Hepatocyte (in vitro differentiated cells): ENCODE data around the gene LHPP. TPM values are rescaled to one million over a fixed set of nuclear protein-coding genes. Genes with fewer than 3 reads are reported as not detected.

Experiments
- DNase-seq: peaks from one replicate; pipeline ENCODE4 v3.0.0-alpha.2; 2016; ENCODE audit warnings: low spot score
- H2AFZ ChIP-seq: fragments of 200-600 bp; sonication (generic); 2 replicates; pipeline ENCODE4 v1.6.0; 2016; ENCODE audit warnings: antibody characterized with exemption, mild to moderate bottlenecking
- H3K27ac ChIP-seq: fragments of 200-600 bp; sonication (generic); 2 replicates; pipeline ENCODE4 v1.5.1; 2016; ENCODE audit warnings: mild to moderate bottlenecking
- H3K27me3 ChIP-seq: fragments of 200-600 bp; sonication (generic); 2 replicates; pipeline ENCODE4 v1.6.1; 2016
- H3K36me3 ChIP-seq: fragments of 200-600 bp; sonication (generic); replicated peaks from 2 replicates; pipeline ENCODE4 v1.5.1; 2016; ENCODE audit warnings: low read depth; ENCODE audit not compliant: insufficient read depth
- H3K4me1 ChIP-seq: fragments of 200-600 bp; sonication (generic); 2 replicates; pipeline ENCODE4 v1.5.1; 2016; ENCODE audit warnings: mild to moderate bottlenecking, moderate library complexity; ENCODE audit not compliant: insufficient read depth
- H3K4me2 ChIP-seq: fragments of 200-600 bp; sonication (generic); 2 replicates; pipeline ENCODE4 v1.6.0; 2016
- H3K4me3 ChIP-seq: fragments of 200-600 bp; sonication (generic); 2 replicates; pipeline ENCODE4 v1.5.1; 2016; ENCODE audit warnings: mild to moderate bottlenecking
- H3K79me2 ChIP-seq: fragments of 200-600 bp; sonication (generic); 2 replicates; pipeline ENCODE4 v1.6.0; 2017; ENCODE audit warnings: mild to moderate bottlenecking
- H3K9me2 ChIP-seq: fragments of 200-600 bp; sonication (generic); replicated peaks from 2 replicates; pipeline ENCODE4 v1.6.0; 2017; ENCODE audit warnings: mild to moderate bottlenecking; ENCODE audit not compliant: insufficient read depth
- H3K9me3 ChIP-seq: fragments of 200-600 bp; sonication (generic); 2 replicates; pipeline ENCODE4 v1.5.1; 2016; ENCODE audit warnings: low read depth, mild to moderate bottlenecking
- H4K20me1 ChIP-seq: fragments of 200-600 bp; sonication (generic); 2 replicates; pipeline ENCODE4 v1.6.0; 2016; ENCODE audit warnings: mild to moderate bottlenecking; ENCODE audit not compliant: insufficient read depth, poor library complexity, severe bottlenecking
- CTCF ChIP-seq: fragments of 200-600 bp; sonication (generic); IDR thresholded peaks from 2 replicates; pipeline ENCODE4 v1.5.1; 2016; ENCODE audit warnings: antibody characterized with exemption, mild to moderate bottlenecking; ENCODE audit not compliant: poor library complexity
- EZH2 ChIP-seq: fragments of 200-600 bp; sonication (generic); IDR thresholded peaks from 2 replicates; pipeline ENCODE4 v1.6.1; 2016; ENCODE audit warnings: antibody characterized with exemption, mild to moderate bottlenecking, borderline replicate concordance
- EZH2phosphoT487 ChIP-seq: fragments of 200-600 bp; sonication (generic); IDR thresholded peaks from one replicate; pipeline ENCODE4 v1.6.1; 2018; ENCODE audit warnings: antibody characterized with exemption, mild to moderate bottlenecking, low read depth, moderate library complexity; ENCODE audit not compliant: unreplicated experiment, severe bottlenecking
- WGBS: methylation state at CpG from one replicate; pipeline ENCODE4 v1.1.6; 2016; ENCODE audit warnings: low lambda C conversion rate; ENCODE audit errors: missing lambda C conversion rate; 5-methylcytosine and 5-hydroxymethylcytosine counted together
- polyA plus RNA-seq: library from polyadenylated mRNA; unstranded; fragments of >200 nt; fragmentation: Nextera tagmentation; extraction: Ambion mirVana; gene quantifications from 2 replicates; pipeline ENCODE4 v1.2.1, GENCODE V29; 2016
- total RNA-seq: library from RNA; depleted of rRNA; stranded (reverse); fragments of >200 nt; gene quantifications from 2 replicates; pipeline ENCODE4 v1.2.3, GENCODE V29; 2014

LHPP gene
- total and polyA plus RNA-seq, 2 experiments from 2014 or later: 29.4 to 30.3 TPM

- H3K4me2 ChIP-seq: no peak overlapping the region
- WGBS: 94% methylated on average over 15 of the region's 17 CpGs
- no peak overlapping the region for H3K4me3 ChIP-seq
- no peak overlapping the region for H3K27ac ChIP-seq
- H3K79me2 ChIP-seq: no peaks in the 10 kb centered on the region
- TF ChIP-seq CTCF: no peak
- no peaks in the 10 kb centered on the region for H3K9me2 ChIP-seq
- no peaks in the 10 kb centered on the region for H3K27me3 ChIP-seq
- peaks cover 12% of the 10 kb centered on the region for H3K4me1 ChIP-seq
- H3K9me3 ChIP-seq: no peaks in the 10 kb centered on the region
- H4K20me1 ChIP-seq: no peaks in the 10 kb centered on the region
- DNase-seq: no peak
- no peaks in the 10 kb centered on the region for H3K36me3 ChIP-seq
- no peak overlapping the region for H2AFZ ChIP-seq
Measured at GRCh38 chr10:124593431-124593985, 131.9 kb downstream of the LHPP start.

GRCh38 chr10:124594240-124594639 is 132.6 kb downstream of the LHPP start:
- peaks cover 6% of the 10 kb centered on the region for H3K4me1 ChIP-seq
- 95% methylated on average over 6 of the region's 6 CpGs for WGBS
- H3K36me3 ChIP-seq: no peaks in the 10 kb centered on the region
- H3K27ac ChIP-seq: no peak overlapping the region
- H3K4me3 ChIP-seq: no peak overlapping the region
- H3K9me2 ChIP-seq: no peaks in the 10 kb centered on the region
- H3K9me3 ChIP-seq: no peaks in the 10 kb centered on the region
- TF ChIP-seq EZH2 (no peak), CTCF (no peak), EZH2phosphoT487 (no peak)
- H2AFZ ChIP-seq: no peak overlapping the region
- DNase-seq: no peak
- no peak overlapping the region for H3K4me2 ChIP-seq
- H3K27me3 ChIP-seq: no peaks in the 10 kb centered on the region
- no peaks in the 10 kb centered on the region for H3K79me2 ChIP-seq
- no peaks in the 10 kb centered on the region for H4K20me1 ChIP-seq

GRCh38 chr10:124595143-124595883 is 133.7 kb downstream of the LHPP start:
- Histone ChIP-seq H3K4me2 (no peak overlapping the region), H3K4me1 (no peaks in the 10 kb centered on the region), H2AFZ (no peak overlapping the region), H3K27me3 (no peaks in the 10 kb centered on the region), H3K4me3 (no peak overlapping the region), H3K9me2 (no peaks in the 10 kb centered on the region), H4K20me1 (no peaks in the 10 kb centered on the region), H3K9me3 (no peaks in the 10 kb centered on the region), H3K27ac (no peak overlapping the region), H3K36me3 (no peaks in the 10 kb centered on the region), H3K79me2 (no peaks in the 10 kb centered on the region)
- DNase-seq: no peak
- WGBS: 92% methylated on average over 9 of the region's 9 CpGs
- TF ChIP-seq EZH2phosphoT487: no peak
- no peak for TF ChIP-seq EZH2
- no peak for TF ChIP-seq CTCF
